Stimulated activated CD4-positive, alpha-beta T cell treated with anti-CD3 and anti-CD28 coated beads, Interleukin-15, amount 100 ng/mL, for 1 hour (primary cell): Measurements from ENCODE around the gene CLEC14A.

ENCODE experiments used
- DNase-seq, 2 donors: peaks; one replicate each; pipeline ENCODE4 v3.0.0-alpha.2; 2020; ENCODE audit warnings: low read depth in 1 of 2, low spot score in 1 of 2

The CLEC14A gene

GRCh38 chr14:38248321-38249028 is 7.4 kb downstream of the CLEC14A start:
- no peak for DNase-seq

GRCh38 chr14:38243696-38244240 is 12.1 kb downstream of the CLEC14A start:
- no peak for DNase-seq

GRCh38 chr14:38238878-38239277 is 17.0 kb downstream of the CLEC14A start:
- no peak for DNase-seq

GRCh38 chr14:38238332-38238731 is 17.6 kb downstream of the CLEC14A start:
- no peak for DNase-seq

- DNase-seq = no peak
Measured at GRCh38 chr14:38233218-38233617, 22.7 kb downstream of the CLEC14A start.

GRCh38 chr14:38226366-38226765 is 29.5 kb downstream of the CLEC14A start:
- no peak for DNase-seq

- no peak for DNase-seq
Measured at GRCh38 chr14:38225946-38226345, 29.9 kb downstream of the CLEC14A start.

GRCh38 chr14:38224338-38224737 is 31.6 kb downstream of the CLEC14A start:
- no peak for DNase-seq

- no peak for DNase-seq
Measured at GRCh38 chr14:38221077-38221476, 34.8 kb downstream of the CLEC14A start.

GRCh38 chr14:38217553-38217952 is 38.3 kb downstream of the CLEC14A start:
- DNase-seq = no peak

- no peak for DNase-seq
Measured at GRCh38 chr14:38213001-38213400, 42.9 kb downstream of the CLEC14A start.

- DNase-seq = no peak
Measured at GRCh38 chr14:38212111-38212510, 43.8 kb downstream of the CLEC14A start.

- no peak for DNase-seq
Measured at GRCh38 chr14:38211255-38211735, 44.6 kb downstream of the CLEC14A start.

- no peak for DNase-seq
Measured at GRCh38 chr14:38210587-38211216, 45.2 kb downstream of the CLEC14A start.

- no peak for DNase-seq
Measured at GRCh38 chr14:38209572-38210557, 46.0 kb downstream of the CLEC14A start.

- DNase-seq = no peak
Measured at GRCh38 chr14:38208618-38209562, 47.0 kb downstream of the CLEC14A start.

- no peak for DNase-seq
Measured at GRCh38 chr14:38207736-38208617, 47.9 kb downstream of the CLEC14A start, which contains the start of gene SSTR1. TSS of gene SSTR1 (plus strand) at chr14:38207904. CDS start at chr14:38209390, 1,486 bp downstream.

GRCh38 chr14:38207377-38207735 is 48.5 kb downstream of the CLEC14A start:
- no peak for DNase-seq
